H1 (cell line): ENCODE data around the gene EVC2.

Experiments used
- CTCF ChIP-seq, 3 experiments: IDR thresholded peaks; 1 replicate in 2 of 3; 2 replicates in 1 of 3; pipeline versions ENCODE4 v1.5.1 to v1.6.1; 2011; ENCODE audit warnings: low read length in 3 of 3, mild to moderate bottlenecking in 3 of 3, inconsistent platforms in 2 of 3, low read depth in 1 of 3, moderate library complexity in 1 of 3; ENCODE audit not compliant: insufficient read depth in 1 of 3; ENCODE audit errors: control extremely low read depth in 1 of 3
- MAFK ChIP-seq: IDR thresholded peaks from 2 replicates; pipeline ENCODE4 v1.6.1; 2012; ENCODE audit warnings: low read depth, mild to moderate bottlenecking, improper control_type of control experiment, low read length
- POLR2A ChIP-seq, 2 experiments: IDR thresholded peaks; 1 replicate in 1 of 2; 2 replicates in 1 of 2; pipeline ENCODE4 v1.6.1; 2011; ENCODE audit warnings: low read depth in 2 of 2, low read length in 2 of 2, mild to moderate bottlenecking in 2 of 2; ENCODE audit errors: control extremely low read depth in 1 of 2

- TF ChIP-seq CTCF (IDR thresholded peaks at IDR 0.05; ENCODE audit: control extremely low read depth in 1 of 3, insufficient read depth in 1 of 3, low read depth in 1 of 3, low read length in 3 of 3) (no peak), POLR2A (IDR thresholded peaks at IDR 0.05; ENCODE audit: control extremely low read depth in 1 of 2, low read depth in 2 of 2, low read length in 2 of 2) (no peak), MAFK (no peak)
These were observed 45.6 kb upstream of the EVC2 start for GRCh38 chr4:5753766-5754528.
